ENCODE measurements around the gene TMEM248. TPM values are rescaled to one million over a fixed set of nuclear protein-coding genes. Genes with fewer than 3 reads are reported as not detected.
"Not testable (repeated sequence)": the region's sequence is repeated elsewhere in the genome, so short reads cannot be mapped to it uniquely, and the experiment has no call there.

TMEM248 gene
- total and polyA plus RNA-seq, 2 donors (not counting 1 experiment from before 2014, with no cell fraction given): 114 to 131 TPM

DNA sequence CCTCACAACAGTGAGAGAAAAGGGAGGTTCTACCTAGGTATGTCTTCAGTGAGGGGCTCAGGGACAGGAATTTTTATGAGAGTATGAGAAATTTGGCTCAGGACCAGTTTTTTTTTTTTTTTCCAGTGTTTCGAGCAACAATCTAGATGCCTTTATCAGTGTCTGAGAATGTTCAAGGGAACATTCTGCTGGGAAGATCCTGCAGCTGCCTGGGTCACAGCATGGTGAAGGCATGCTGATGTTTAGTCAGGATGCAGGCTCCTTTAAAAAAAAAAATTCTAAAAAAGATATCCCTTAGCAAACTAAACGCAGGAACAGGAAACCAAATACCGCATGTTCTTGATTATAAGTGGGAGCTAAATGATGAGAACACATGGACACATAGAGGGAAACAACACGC lies 43.4 kb downstream of the TMEM248 start:
- Histone ChIP-seq H3K4me1 (ENCODE audit: control insufficient read depth in 2 of 2, insufficient read depth in 2 of 2, low read length in 2 of 2) (no peaks in the 10 kb centered on the region), H4K20me1 (ENCODE audit: control insufficient read depth, insufficient read depth, low read length, poor library complexity, severe bottlenecking) (no peaks in the 10 kb centered on the region), H3K27me3 (replicated peaks in 1 of 4; ENCODE audit: control extremely low read depth in 1 of 4, control insufficient read depth in 3 of 4, insufficient read depth in 4 of 4, low read length in 3 of 4) (no peaks in the 10 kb centered on the region), H3K4me2 (replicated peaks; ENCODE audit: low read depth, low read length, poor library complexity, severe bottlenecking) (no peak overlapping the region), H3K79me2 (ENCODE audit: control insufficient read depth, insufficient read depth, low read length) (no peaks in the 10 kb centered on the region), H3K9me3 (ENCODE audit: control extremely low read depth in 1 of 3, control insufficient read depth in 2 of 3, insufficient read depth in 1 of 3, low read length in 2 of 3) (no peaks in the 10 kb centered on the region), H3K9ac (ENCODE audit: low read length) (no peak overlapping the region), H2AFZ (ENCODE audit: insufficient read depth, low read depth, low read length, poor library complexity, severe bottlenecking) (no peak overlapping the region), H3K27ac (ENCODE audit: low read length in 2 of 2) (no peak overlapping the region), H3K36me3 (replicated peaks in 1 of 2; ENCODE audit: control extremely low read depth in 1 of 2, control insufficient read depth in 1 of 2, extremely low read depth in 1 of 2, insufficient read depth in 2 of 2, low read length in 1 of 2) (peaks cover 0 to 3% of the 10 kb centered on the region in 2 experiments), H3K4me3 (ENCODE audit: control extremely low read depth in 1 of 5, extremely low read depth in 1 of 5, insufficient read depth in 1 of 5, low read depth in 2 of 5, low read length in 4 of 5) (no peak overlapping the region)
- POLR2A ChIA-PET: no interaction called here
- H3K4me3 Mint-ChIP-seq: no peak overlapping the region
- no peak overlapping the region for H3K27ac Mint-ChIP-seq
- no peaks in the 10 kb centered on the region for H3K4me1 Mint-ChIP-seq
- TF ChIP-seq, protein P1, sequence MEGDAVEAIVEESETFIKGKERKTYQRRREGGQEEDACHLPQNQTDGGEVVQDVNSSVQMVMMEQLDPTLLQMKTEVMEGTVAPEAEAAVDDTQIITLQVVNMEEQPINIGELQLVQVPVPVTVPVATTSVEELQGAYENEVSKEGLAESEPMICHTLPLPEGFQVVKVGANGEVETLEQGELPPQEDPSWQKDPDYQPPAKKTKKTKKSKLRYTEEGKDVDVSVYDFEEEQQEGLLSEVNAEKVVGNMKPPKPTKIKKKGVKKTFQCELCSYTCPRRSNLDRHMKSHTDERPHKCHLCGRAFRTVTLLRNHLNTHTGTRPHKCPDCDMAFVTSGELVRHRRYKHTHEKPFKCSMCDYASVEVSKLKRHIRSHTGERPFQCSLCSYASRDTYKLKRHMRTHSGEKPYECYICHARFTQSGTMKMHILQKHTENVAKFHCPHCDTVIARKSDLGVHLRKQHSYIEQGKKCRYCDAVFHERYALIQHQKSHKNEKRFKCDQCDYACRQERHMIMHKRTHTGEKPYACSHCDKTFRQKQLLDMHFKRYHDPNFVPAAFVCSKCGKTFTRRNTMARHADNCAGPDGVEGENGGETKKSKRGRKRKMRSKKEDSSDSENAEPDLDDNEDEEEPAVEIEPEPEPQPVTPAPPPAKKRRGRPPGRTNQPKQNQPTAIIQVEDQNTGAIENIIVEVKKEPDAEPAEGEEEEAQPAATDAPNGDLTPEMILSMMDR (IDR thresholded peaks at IDR 0.05): no peak
- no peak for TF ChIP-seq EZH2 (IDR thresholded peaks at IDR 0.05; ENCODE audit: borderline replicate concordance, insufficient read depth, low read depth, low read length, poor library complexity, severe bottlenecking)
- no peaks in the 10 kb centered on the region for H3K9me3 Mint-ChIP-seq (ENCODE audit: insufficient read depth)
- ATAC-seq (ENCODE audit: low read depth): no peak
- DNase-seq: no peak
- intact Hi-C loops (cut with micrococcal nuclease): no loop called here
- CTCF ChIA-PET: no interaction called here
- H3K27me3 Mint-ChIP-seq: no peaks in the 10 kb centered on the region
- 34% methylated on average over 2 of the region's 4 CpGs for WGBS (ENCODE audit: insufficient coverage)

DNA sequence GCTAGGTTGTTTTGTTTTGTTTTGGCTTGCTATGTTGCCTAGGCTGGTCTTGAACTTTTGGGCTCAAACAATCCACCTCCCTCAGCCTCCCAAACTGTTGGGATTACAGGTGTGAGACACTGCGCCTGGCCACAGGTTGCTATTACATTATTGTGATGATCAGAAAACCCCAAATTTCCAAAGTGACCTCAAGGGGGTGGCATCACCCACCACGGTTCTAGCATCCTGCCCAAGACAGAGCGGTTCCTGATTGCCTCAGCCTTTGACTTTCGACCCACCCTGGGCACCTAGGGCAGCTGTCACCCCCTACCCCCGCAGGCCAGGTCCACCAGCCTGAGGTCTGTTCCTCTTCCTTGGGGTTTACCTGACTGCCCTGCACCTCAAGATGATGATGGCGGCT lies 46.0 kb downstream of the TMEM248 start:
- no peak overlapping the region for H2AFZ ChIP-seq (ENCODE audit: insufficient read depth, low read depth, low read length, poor library complexity, severe bottlenecking)

DNA sequence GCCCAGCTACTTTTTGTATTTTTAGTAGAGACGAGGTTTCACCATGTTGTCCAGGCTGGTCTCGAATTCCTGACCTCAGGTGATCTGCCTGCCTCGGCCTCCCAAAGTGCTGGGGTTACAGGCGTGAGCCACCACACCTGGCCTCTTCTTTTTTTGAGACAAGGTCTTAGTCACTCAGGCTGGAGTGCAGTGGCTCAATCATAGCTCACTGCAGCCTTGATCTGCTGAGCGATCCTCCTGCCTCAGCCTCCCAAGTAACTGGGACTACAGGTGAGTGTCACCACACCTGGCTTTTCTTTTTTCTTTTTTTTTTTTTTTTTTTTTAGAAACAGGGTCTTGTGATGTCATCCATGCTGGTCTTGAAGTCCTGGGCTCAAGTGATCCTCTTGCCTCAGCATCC lies 48.0 kb downstream of the TMEM248 start:
- H3K36me3 ChIP-seq (replicated peaks in 1 of 2; ENCODE audit: control extremely low read depth in 1 of 2, control insufficient read depth in 1 of 2, extremely low read depth in 1 of 2, insufficient read depth in 2 of 2, low read length in 1 of 2); H3K27ac ChIP-seq (ENCODE audit: low read length in 2 of 2); H3K4me1 ChIP-seq (ENCODE audit: control insufficient read depth in 2 of 2, insufficient read depth in 2 of 2, low read length in 2 of 2); H3K79me2 ChIP-seq (ENCODE audit: control insufficient read depth, insufficient read depth, low read length); H2AFZ ChIP-seq (ENCODE audit: insufficient read depth, low read depth, low read length, poor library complexity, severe bottlenecking); H4K20me1 ChIP-seq (ENCODE audit: control insufficient read depth, insufficient read depth, low read length, poor library complexity, severe bottlenecking); POLR2A ChIA-PET; H3K27me3 Mint-ChIP-seq; H3K9me3 ChIP-seq (ENCODE audit: control extremely low read depth in 1 of 3, control insufficient read depth in 2 of 3, insufficient read depth in 1 of 3, low read length in 2 of 3); intact Hi-C loops (cut with micrococcal nuclease); H3K9ac ChIP-seq (ENCODE audit: low read length); ATAC-seq (ENCODE audit: low read depth); H3K9me3 Mint-ChIP-seq (ENCODE audit: insufficient read depth); H3K4me3 Mint-ChIP-seq; DNase-seq; H3K27me3 ChIP-seq (replicated peaks in 1 of 4; ENCODE audit: control extremely low read depth in 1 of 4, control insufficient read depth in 3 of 4, insufficient read depth in 4 of 4, low read length in 3 of 4); H3K27ac Mint-ChIP-seq; H3K4me3 ChIP-seq (ENCODE audit: control extremely low read depth in 1 of 5, extremely low read depth in 1 of 5, insufficient read depth in 1 of 5, low read depth in 2 of 5, low read length in 4 of 5); H3K4me1 Mint-ChIP-seq; H3K4me2 ChIP-seq (replicated peaks; ENCODE audit: low read depth, low read length, poor library complexity, severe bottlenecking): not testable (repeated sequence)
- CTCF ChIA-PET: interaction anchor here (0.6 kb wide), 1 partner anchor 345 kb away, joined by 3 read pairs; no protein-coding TSS in a partner anchor
- WGBS (ENCODE audit: insufficient coverage): 98% methylated on average over 4 of the region's 5 CpGs

More for the DNA sequence above, 46.0 kb downstream of the TMEM248 start:
- Histone ChIP-seq H3K79me2 (ENCODE audit: control insufficient read depth, insufficient read depth, low read length) (no peaks in the 10 kb centered on the region), H3K4me2 (replicated peaks; ENCODE audit: low read depth, low read length, poor library complexity, severe bottlenecking) (no peak overlapping the region), H3K36me3 (replicated peaks in 1 of 2; ENCODE audit: control extremely low read depth in 1 of 2, control insufficient read depth in 1 of 2, extremely low read depth in 1 of 2, insufficient read depth in 2 of 2, low read length in 1 of 2) (no peaks in the 10 kb centered on the region), H3K27ac (ENCODE audit: low read length in 2 of 2) (no peak overlapping the region), H3K9me3 (ENCODE audit: control extremely low read depth in 1 of 3, control insufficient read depth in 2 of 3, insufficient read depth in 1 of 3, low read length in 2 of 3) (no peaks in the 10 kb centered on the region), H3K9ac (ENCODE audit: low read length) (no peak overlapping the region), H3K4me3 (ENCODE audit: control extremely low read depth in 1 of 5, extremely low read depth in 1 of 5, insufficient read depth in 1 of 5, low read depth in 2 of 5, low read length in 4 of 5) (no peak overlapping the region), H3K27me3 (replicated peaks in 1 of 4; ENCODE audit: control extremely low read depth in 1 of 4, control insufficient read depth in 3 of 4, insufficient read depth in 4 of 4, low read length in 3 of 4) (no peaks in the 10 kb centered on the region), H4K20me1 (ENCODE audit: control insufficient read depth, insufficient read depth, low read length, poor library complexity, severe bottlenecking) (no peaks in the 10 kb centered on the region), H3K4me1 (ENCODE audit: control insufficient read depth in 2 of 2, insufficient read depth in 2 of 2, low read length in 2 of 2) (no peaks in the 10 kb centered on the region)
- Mint-ChIP-seq H3K9me3 (ENCODE audit: insufficient read depth) (no peaks in the 10 kb centered on the region), H3K4me3 (no peak overlapping the region), H3K4me1 (no peaks in the 10 kb centered on the region), H3K27ac (no peak overlapping the region), H3K27me3 (no peaks in the 10 kb centered on the region)
- CTCF ChIA-PET: no interaction called here
- no peak for TF ChIP-seq EZH2 (IDR thresholded peaks at IDR 0.05; ENCODE audit: borderline replicate concordance, insufficient read depth, low read depth, low read length, poor library complexity, severe bottlenecking)
- TF ChIP-seq, protein P1 (IDR thresholded peaks at IDR 0.05): no peak
- POLR2A ChIA-PET: no interaction called here
- intact Hi-C loops (cut with micrococcal nuclease): no loop called here
- DNase-seq: no peak
- 89% methylated on average over 3 of the region's 6 CpGs for WGBS (ENCODE audit: insufficient coverage)
- no peak for ATAC-seq (ENCODE audit: low read depth)

Data from B cell (primary cell).